Measurements from ENCODE around the gene MYOCD.

Gene MYOCD

DNA sequence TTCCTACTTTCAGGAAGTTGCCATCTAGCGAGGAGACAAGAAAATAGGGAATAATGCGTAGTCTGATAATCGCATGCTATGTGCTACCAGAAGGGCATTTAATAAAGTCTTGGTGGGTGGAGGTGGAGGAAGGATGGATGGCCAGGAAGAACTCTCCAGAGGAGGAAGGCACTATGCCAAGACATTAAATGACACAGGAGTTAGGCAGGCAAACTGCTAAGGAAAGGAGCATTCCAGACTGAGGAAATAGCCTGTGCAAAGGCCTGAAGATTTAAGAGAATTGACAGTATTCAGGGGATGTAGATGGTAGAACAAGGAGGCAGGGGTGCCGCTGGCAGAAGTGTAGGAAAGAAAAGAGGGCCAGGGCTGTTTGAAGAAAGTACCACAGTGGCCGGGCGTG, 104.3 kb downstream of the MYOCD start:
- no peaks in the 10 kb centered on the region for H3K27me3 ChIP-seq (ENCODE audit: insufficient read depth, low read length, poor library complexity)
- H3K9me3 ChIP-seq (ENCODE audit: insufficient read depth, low read length, severe bottlenecking), result no peaks in the 10 kb centered on the region
- no peaks in the 10 kb centered on the region for H4K20me1 ChIP-seq (ENCODE audit: insufficient read depth, low read length)
- H3K4me1 ChIP-seq (ENCODE audit: insufficient read depth, low read length), result no peaks in the 10 kb centered on the region
- H3K79me2 ChIP-seq (ENCODE audit: insufficient read depth, low read length), result no peaks in the 10 kb centered on the region
- ATAC-seq (ENCODE audit: insufficient read depth, low read depth) (no peak), DNase-seq (no peak)
- H2AFZ ChIP-seq (ENCODE audit: low read depth, low read length), result no peak overlapping the region
- no peaks in the 10 kb centered on the region for H3K36me3 ChIP-seq (ENCODE audit: insufficient read depth, low read length)
- H3K4me3 ChIP-seq (ENCODE audit: low read depth in 1 of 2, low read length in 2 of 2), result no peak overlapping the region
- no peak overlapping the region for H3K9ac ChIP-seq (ENCODE audit: low read depth, low read length)
- no peak overlapping the region for H3K27ac ChIP-seq (ENCODE audit: low read length)
- TF ChIP-seq CTCF (IDR thresholded peaks at IDR 0.05; ENCODE audit: borderline replicate concordance, extremely low read depth, low read length, poor library complexity, severe bottlenecking), result no peak
- TF ChIP-seq EZH2 (IDR thresholded peaks at IDR 0.05; ENCODE audit: borderline replicate concordance, low read depth, low read length, severe bottlenecking), result no peak
- no peak overlapping the region for H3K4me2 ChIP-seq (ENCODE audit: insufficient read depth, low read length)

GRCh38 chr17:12773153-12773552, 107.5 kb downstream of the MYOCD start:
- TF ChIP-seq CTCF (IDR thresholded peaks at IDR 0.05; ENCODE audit: borderline replicate concordance, extremely low read depth, low read length, poor library complexity, severe bottlenecking) (no peak), EZH2 (IDR thresholded peaks at IDR 0.05; ENCODE audit: borderline replicate concordance, low read depth, low read length, severe bottlenecking) (no peak)
- no peak overlapping the region for H3K4me3 ChIP-seq (ENCODE audit: low read depth in 1 of 2, low read length in 2 of 2)
- DNase-seq (no peak), ATAC-seq (ENCODE audit: insufficient read depth, low read depth) (no peak)
- no peaks in the 10 kb centered on the region for H3K36me3 ChIP-seq (ENCODE audit: insufficient read depth, low read length)
- H3K9me3 ChIP-seq (ENCODE audit: insufficient read depth, low read length, severe bottlenecking), result no peaks in the 10 kb centered on the region
- no peak overlapping the region for H2AFZ ChIP-seq (ENCODE audit: low read depth, low read length)
- no peaks in the 10 kb centered on the region for H3K27me3 ChIP-seq (ENCODE audit: insufficient read depth, low read length, poor library complexity)
- H3K79me2 ChIP-seq (ENCODE audit: insufficient read depth, low read length), result no peaks in the 10 kb centered on the region
- H3K27ac ChIP-seq (ENCODE audit: low read length), result no peak overlapping the region
- H4K20me1 ChIP-seq (ENCODE audit: insufficient read depth, low read length), result no peaks in the 10 kb centered on the region
- no peak overlapping the region for H3K4me2 ChIP-seq (ENCODE audit: insufficient read depth, low read length)
- no peaks in the 10 kb centered on the region for H3K4me1 ChIP-seq (ENCODE audit: insufficient read depth, low read length)
- H3K9ac ChIP-seq (ENCODE audit: low read depth, low read length), result no peak overlapping the region

DNA sequence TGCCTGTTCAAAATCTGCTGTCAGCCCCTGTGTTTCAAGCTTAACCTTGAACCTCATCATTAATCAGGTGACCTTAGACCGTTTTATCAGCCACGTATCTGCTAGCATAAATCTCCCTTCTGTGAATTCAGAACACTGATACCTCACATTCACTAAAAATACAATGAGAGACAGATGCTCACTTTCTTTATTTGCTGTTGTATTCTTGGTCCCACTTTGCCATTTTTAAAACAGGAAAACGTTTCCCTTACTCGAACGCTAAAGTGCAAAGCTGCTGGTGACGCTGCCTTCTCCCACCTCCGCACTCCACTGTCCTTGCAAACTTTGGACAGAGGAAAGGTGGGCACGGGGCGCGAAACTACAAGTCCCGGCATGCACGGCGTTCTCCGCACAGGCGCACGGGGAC, 123.4 kb downstream of the MYOCD start:
- DNase-seq, result no peak
- H3K4me2 ChIP-seq (ENCODE audit: insufficient read depth, low read length), result no peak overlapping the region
- H3K36me3 ChIP-seq (ENCODE audit: insufficient read depth, low read length), result no peaks in the 10 kb centered on the region
- no peak overlapping the region for H3K9ac ChIP-seq (ENCODE audit: low read depth, low read length)
- H3K4me1 ChIP-seq (ENCODE audit: insufficient read depth, low read length), result no peaks in the 10 kb centered on the region
- H3K27ac ChIP-seq (ENCODE audit: low read length), result no peak overlapping the region
- no peaks in the 10 kb centered on the region for H3K79me2 ChIP-seq (ENCODE audit: insufficient read depth, low read length)
- no peak for TF ChIP-seq CTCF (IDR thresholded peaks at IDR 0.05; ENCODE audit: borderline replicate concordance, extremely low read depth, low read length, poor library complexity, severe bottlenecking)
- no peak for TF ChIP-seq EZH2 (IDR thresholded peaks at IDR 0.05; ENCODE audit: borderline replicate concordance, low read depth, low read length, severe bottlenecking)
- no peak for ATAC-seq (ENCODE audit: insufficient read depth, low read depth)
- no peaks in the 10 kb centered on the region for H3K9me3 ChIP-seq (ENCODE audit: insufficient read depth, low read length, severe bottlenecking)
- H4K20me1 ChIP-seq (ENCODE audit: insufficient read depth, low read length), result no peaks in the 10 kb centered on the region
- H3K4me3 ChIP-seq (ENCODE audit: low read depth in 1 of 2, low read length in 2 of 2), result no peak overlapping the region
- no peak overlapping the region for H2AFZ ChIP-seq (ENCODE audit: low read depth, low read length)
- no peaks in the 10 kb centered on the region for H3K27me3 ChIP-seq (ENCODE audit: insufficient read depth, low read length, poor library complexity)
